MG63 (cell line): Measurements from ENCODE around the gene TBXAS1. TPM values are rescaled to one million over a fixed set of nuclear protein-coding genes. Genes with fewer than 3 reads are reported as not detected.
"Not testable (repeated sequence)": the region's sequence is repeated elsewhere in the genome, so short reads cannot be mapped to it uniquely, and the experiment has no call there.

Source experiments
- DNase-seq: peaks from one replicate; pipeline ENCODE4 v3.0.0-alpha.2; 2020
- H3K27me3 ChIP-seq: fragments of 250-450 bp; sonication (Bioruptor Pico); 2 replicates; pipeline ENCODE4 v1.5.1; 2020; ENCODE audit warnings: mild to moderate bottlenecking, moderate library complexity
- H3K36me3 ChIP-seq: fragments of 250-450 bp; sonication (Bioruptor Pico); 2 replicates; pipeline ENCODE4 v1.5.1; 2020; ENCODE audit warnings: mild to moderate bottlenecking, moderate library complexity
- H3K4me3 ChIP-seq: fragments of 250-450 bp; sonication (Bioruptor Pico); 2 replicates; pipeline ENCODE4 v1.5.1; 2020; ENCODE audit warnings: mild to moderate bottlenecking, moderate library complexity
- H3K9me3 ChIP-seq: fragments of 250-450 bp; sonication (Bioruptor Pico); 2 replicates; pipeline ENCODE4 v1.5.1; 2020; ENCODE audit warnings: mild to moderate bottlenecking, moderate library complexity
- total RNA-seq: library from RNA; depleted of rRNA; stranded (reverse); fragments of >200 nt; shearing (Covaris generic); gene quantifications from 2 replicates; pipeline ENCODE4 v1.2.3, GENCODE V29; 2014; ENCODE audit warnings: low replicate concordance

The TBXAS1 gene
- total RNA-seq, 1 experiment from 2014 or later, result 0.56 TPM

DNA sequence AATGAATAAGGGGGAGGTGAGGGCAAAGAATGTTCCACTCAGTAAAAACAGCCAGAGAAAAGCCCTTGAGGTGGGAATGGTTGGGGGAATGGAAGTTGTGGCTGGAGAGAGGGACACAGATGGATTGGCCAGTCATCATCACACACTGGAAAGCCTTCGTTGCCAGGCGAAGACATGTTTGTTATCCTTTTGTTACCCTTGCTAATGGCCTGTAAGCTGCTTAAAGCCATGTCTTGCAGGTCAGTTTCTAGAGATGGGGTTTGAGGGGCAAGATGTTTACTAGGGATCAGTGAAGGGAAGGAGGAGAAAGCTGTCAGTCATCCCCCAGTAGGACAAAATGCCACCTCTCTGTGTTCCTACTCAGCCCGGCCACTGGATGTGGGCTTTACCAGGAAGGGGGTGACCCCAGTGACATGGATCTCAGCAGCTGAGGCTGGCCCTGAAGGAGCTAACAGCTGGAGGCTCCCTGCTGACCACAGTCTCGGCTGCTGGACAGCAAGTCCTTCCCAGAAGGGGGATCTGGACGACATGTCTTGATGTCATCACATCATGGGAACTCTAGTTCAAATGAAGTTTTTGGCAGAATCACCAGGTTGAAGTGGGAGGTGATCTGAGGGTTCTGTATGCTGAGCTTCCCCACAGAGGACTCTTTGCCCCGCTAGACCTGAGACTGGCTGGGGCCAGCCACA lies 66.2 kb downstream of the TBXAS1 start:
- Histone ChIP-seq H3K4me3 (no peak overlapping the region), H3K36me3 (no peaks in the 10 kb centered on the region), H3K27me3 (no peaks in the 10 kb centered on the region), H3K9me3 (no peaks in the 10 kb centered on the region)
- no peak for DNase-seq

- no peaks in the 10 kb centered on the region for H3K27me3 ChIP-seq
- DNase-seq, result no peak
- H3K4me3 ChIP-seq, result no peak overlapping the region
- no peaks in the 10 kb centered on the region for H3K9me3 ChIP-seq
- no peaks in the 10 kb centered on the region for H3K36me3 ChIP-seq
Measured at GRCh38 chr7:139896288-139896687, 67.2 kb downstream of the TBXAS1 start.

GRCh38 chr7:139896831-139897230 lies 67.8 kb downstream of the TBXAS1 start:
- H3K36me3 ChIP-seq, result no peaks in the 10 kb centered on the region
- no peak for DNase-seq
- no peaks in the 10 kb centered on the region for H3K27me3 ChIP-seq
- no peaks in the 10 kb centered on the region for H3K9me3 ChIP-seq
- no peak overlapping the region for H3K4me3 ChIP-seq

- no peaks in the 10 kb centered on the region for H3K36me3 ChIP-seq
- DNase-seq, result no peak
- H3K27me3 ChIP-seq, result no peaks in the 10 kb centered on the region
- H3K4me3 ChIP-seq, result no peak overlapping the region
- no peaks in the 10 kb centered on the region for H3K9me3 ChIP-seq
Measured at GRCh38 chr7:139897422-139898090, 68.5 kb downstream of the TBXAS1 start.

DNA sequence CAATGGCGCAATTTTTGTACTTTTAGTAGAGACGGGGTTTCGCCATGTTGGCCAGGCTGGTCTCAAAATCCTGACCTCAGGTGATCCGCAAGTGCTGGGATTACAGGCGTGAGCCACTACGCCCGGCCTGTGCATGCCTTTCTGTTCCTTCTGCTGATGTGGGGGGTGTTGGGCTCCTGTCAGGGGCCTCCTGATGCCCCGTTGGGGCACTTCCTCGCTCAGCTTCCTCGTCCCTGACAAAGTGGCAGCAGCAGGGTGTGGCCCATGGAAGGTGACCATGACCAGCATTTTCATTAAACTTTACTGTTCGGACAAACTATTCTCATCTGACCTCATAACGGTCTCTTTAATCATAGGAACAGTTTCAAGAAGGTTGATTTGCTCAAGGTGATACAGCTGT lies 69.4 kb downstream of the TBXAS1 start:
- DNase-seq, result no peak
- Histone ChIP-seq H3K36me3 (no peaks in the 10 kb centered on the region), H3K27me3 (no peaks in the 10 kb centered on the region), H3K4me3 (no peak overlapping the region), H3K9me3 (no peaks in the 10 kb centered on the region)

GRCh38 chr7:139899328-139899955 lies 70.4 kb downstream of the TBXAS1 start:
- no peak for DNase-seq
- no peak overlapping the region for H3K4me3 ChIP-seq

GRCh38 chr7:139900326-139900725 lies 71.3 kb downstream of the TBXAS1 start:
- H3K36me3 ChIP-seq, result no peaks in the 10 kb centered on the region

More at GRCh38 chr7:139899328-139899955, 70.4 kb downstream of the TBXAS1 start:
- Histone ChIP-seq H3K27me3 (no peaks in the 10 kb centered on the region), H3K36me3 (no peaks in the 10 kb centered on the region), H3K9me3 (no peaks in the 10 kb centered on the region)

DNA sequence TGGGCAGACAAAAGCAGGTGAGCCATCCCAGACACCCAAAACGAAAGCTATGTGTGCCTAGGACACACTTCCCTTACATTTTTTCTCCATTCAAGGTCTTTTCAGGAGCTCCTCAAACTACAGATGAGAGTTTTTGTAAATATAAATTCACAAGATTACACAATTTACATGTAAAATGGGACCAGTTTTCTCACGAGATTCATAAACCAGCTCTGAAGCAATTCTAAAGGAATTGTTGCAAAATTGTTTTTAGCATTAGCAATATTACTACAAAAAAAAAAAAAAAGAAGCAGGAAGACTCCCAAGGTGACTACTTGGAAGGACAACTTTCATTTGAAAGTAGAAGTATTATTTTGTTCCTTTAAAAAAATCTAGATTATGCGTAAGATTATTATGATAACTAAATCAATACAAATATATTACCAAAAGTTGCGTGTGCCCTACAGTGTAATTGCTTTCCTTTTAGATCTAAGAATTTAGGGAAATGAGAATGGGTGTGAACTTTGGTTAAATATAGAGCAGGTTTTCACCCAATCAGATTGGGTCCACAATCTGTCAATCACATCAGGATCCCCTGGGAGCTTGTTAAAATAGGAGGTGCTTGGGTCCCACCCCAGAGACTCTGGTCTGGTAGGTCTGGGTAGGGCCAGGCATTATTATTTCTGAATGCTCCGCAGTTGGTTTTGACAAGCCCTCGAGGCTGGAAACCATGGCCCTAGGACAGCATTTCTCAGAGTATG lies 72.2 kb downstream of the TBXAS1 start:
- Histone ChIP-seq H3K4me3 (no peak overlapping the region), H3K27me3 (no peaks in the 10 kb centered on the region), H3K9me3 (no peaks in the 10 kb centered on the region), H3K36me3 (no peaks in the 10 kb centered on the region)
- DNase-seq, result no peak

More at GRCh38 chr7:139900326-139900725, 71.3 kb downstream of the TBXAS1 start:
- H3K9me3 ChIP-seq, result no peaks in the 10 kb centered on the region
- no peak for DNase-seq
- no peaks in the 10 kb centered on the region for H3K27me3 ChIP-seq
- no peak overlapping the region for H3K4me3 ChIP-seq

GRCh38 chr7:139901901-139902300 lies 72.8 kb downstream of the TBXAS1 start:
- DNase-seq, result no peak

DNA sequence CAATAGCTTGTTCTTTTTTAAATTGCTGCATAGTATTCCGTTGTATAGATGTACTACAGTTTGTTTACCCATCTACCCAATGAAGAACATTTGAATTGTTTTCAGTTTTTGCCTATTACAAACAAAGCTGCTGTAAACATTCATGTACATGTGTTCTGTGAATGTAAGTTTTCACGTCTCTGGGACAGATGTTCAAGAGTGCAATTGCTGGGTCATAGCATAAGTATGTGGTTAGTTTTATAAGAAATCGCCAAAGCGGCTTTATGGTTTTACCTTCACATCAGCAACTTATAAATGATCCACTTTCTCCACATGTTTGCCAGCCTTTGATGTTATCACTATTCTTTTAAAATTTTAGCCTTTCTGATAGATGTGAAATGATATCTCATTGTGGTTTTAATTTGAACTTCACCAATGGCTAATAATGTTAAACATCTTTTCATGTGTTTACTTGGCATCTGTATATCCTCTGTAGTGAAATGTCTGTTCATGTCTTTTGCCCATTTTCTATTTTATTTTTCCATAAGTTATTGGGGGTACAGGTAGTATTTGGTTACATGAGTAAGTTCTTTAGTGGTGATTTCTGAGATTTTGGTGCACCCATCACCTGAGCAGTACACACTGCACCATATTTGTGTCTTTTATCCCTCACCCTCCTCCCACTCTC lies 73.5 kb downstream of the TBXAS1 start:
- Histone ChIP-seq H3K36me3 (no peaks in the 10 kb centered on the region), H3K9me3 (no peaks in the 10 kb centered on the region), H3K4me3 (no peak overlapping the region), H3K27me3 (no peaks in the 10 kb centered on the region)
- DNase-seq, result no peak

More at GRCh38 chr7:139901901-139902300, 72.8 kb downstream of the TBXAS1 start:
- no peaks in the 10 kb centered on the region for H3K27me3 ChIP-seq
- no peaks in the 10 kb centered on the region for H3K9me3 ChIP-seq
- H3K4me3 ChIP-seq, result no peak overlapping the region
- H3K36me3 ChIP-seq, result no peaks in the 10 kb centered on the region

- H3K27me3 ChIP-seq, H3K9me3 ChIP-seq, DNase-seq, H3K4me3 ChIP-seq, H3K36me3 ChIP-seq: not testable (repeated sequence)
Measured at GRCh38 chr7:139903103-139903477, 74.0 kb downstream of the TBXAS1 start.

DNA sequence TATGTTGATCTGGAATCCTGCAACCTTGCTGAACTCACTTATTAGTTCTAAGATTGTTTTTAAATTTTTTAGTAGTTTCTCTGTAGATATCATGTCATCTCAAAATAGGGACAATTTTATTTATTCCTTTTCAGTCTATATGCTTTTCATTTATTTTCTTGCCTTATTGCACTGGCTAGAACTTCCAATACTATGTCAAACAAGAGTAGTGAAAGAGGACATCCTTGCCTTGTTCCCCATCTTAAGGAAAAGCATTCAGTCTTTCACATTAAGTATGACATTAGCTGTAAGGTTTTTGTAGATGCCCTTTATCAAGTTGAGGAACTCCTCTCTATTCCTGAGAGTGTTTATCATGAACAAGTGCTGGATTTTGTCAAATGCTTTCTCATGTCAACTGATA lies 77.8 kb downstream of the TBXAS1 start:
- no peaks in the 10 kb centered on the region for H3K27me3 ChIP-seq
- no peak for DNase-seq
- H3K4me3 ChIP-seq, result no peak overlapping the region
- no peaks in the 10 kb centered on the region for H3K36me3 ChIP-seq
- no peaks in the 10 kb centered on the region for H3K9me3 ChIP-seq

DNA sequence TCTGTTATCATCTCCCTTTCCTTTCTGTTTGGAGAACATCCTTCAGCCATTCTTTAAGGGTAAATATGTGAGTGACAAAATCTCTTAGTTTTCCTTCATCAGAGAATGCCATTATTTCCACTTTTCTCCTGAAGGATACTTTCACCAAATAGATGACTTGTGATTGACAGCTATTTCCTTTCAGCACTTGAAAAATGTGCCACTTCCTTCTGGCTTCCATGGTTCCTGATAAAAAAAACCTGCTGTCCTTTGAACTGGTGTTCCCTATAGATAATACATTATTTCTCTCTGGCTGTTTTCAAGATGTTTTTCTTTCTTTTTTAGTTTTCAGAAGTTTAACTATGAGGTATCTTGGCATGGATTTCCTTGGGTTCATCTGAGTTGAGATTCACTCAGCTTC lies 79.7 kb downstream of the TBXAS1 start:
- H3K27me3 ChIP-seq, result no peaks in the 10 kb centered on the region
- no peak overlapping the region for H3K4me3 ChIP-seq
- H3K9me3 ChIP-seq, result no peaks in the 10 kb centered on the region
- no peaks in the 10 kb centered on the region for H3K36me3 ChIP-seq
- DNase-seq, result no peak

- no peak for DNase-seq
- no peaks in the 10 kb centered on the region for H3K27me3 ChIP-seq
Measured at GRCh38 chr7:139909379-139910050, 80.5 kb downstream of the TBXAS1 start.

DNA sequence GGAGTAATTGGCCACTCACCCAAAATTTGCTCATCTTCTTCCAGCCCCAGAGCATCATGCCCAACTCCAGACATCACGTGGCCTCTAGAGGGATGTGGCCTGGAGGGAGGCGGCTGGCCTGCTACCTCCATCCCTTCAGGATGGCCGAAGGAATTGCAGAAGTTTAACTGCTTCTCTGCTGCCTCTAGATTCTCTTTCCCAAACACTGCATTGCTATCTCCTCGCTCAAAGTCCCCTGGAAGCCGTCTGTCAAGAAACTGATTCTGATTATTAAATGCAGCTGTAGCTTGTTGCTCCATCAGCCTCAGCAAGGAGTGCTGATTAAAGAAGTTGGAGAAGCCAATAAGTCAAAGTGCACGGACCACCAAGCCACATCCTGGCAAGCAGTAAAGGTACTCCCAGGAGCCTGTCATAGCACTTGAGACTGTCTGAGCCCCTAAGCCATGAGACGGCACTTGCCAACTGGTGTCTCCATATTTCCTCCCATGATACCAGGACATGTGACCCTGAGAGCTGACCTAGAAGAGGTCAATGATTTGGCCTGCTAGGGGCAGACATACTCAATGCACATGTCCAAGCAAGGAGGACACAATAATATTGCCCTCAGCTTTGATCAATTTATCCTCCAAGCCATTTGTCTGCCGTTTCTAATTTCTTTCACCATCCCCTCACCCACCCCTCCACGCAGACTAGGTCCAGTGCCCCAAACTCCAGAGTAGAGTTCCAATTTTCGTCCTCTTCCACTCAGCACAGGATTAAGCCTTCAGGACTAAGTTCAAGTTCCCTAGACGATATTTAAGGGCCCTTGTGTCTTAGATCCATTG lies 84.2 kb downstream of the TBXAS1 start:
- Histone ChIP-seq H3K9me3 (no peaks in the 10 kb centered on the region), H3K4me3 (no peak overlapping the region), H3K27me3 (no peaks in the 10 kb centered on the region), H3K36me3 (no peaks in the 10 kb centered on the region)
- DNase-seq, result no peak

More at GRCh38 chr7:139909379-139910050, 80.5 kb downstream of the TBXAS1 start:
- H3K4me3 ChIP-seq, result no peak overlapping the region
- no peaks in the 10 kb centered on the region for H3K9me3 ChIP-seq
- no peaks in the 10 kb centered on the region for H3K36me3 ChIP-seq

GRCh38 chr7:139913845-139914135 lies 84.7 kb downstream of the TBXAS1 start:
- no peaks in the 10 kb centered on the region for H3K9me3 ChIP-seq
- H3K27me3 ChIP-seq, result no peaks in the 10 kb centered on the region
- DNase-seq, result no peak
- H3K4me3 ChIP-seq, result no peak overlapping the region
- no peaks in the 10 kb centered on the region for H3K36me3 ChIP-seq
